LHCN-M2 (cell line): ENCODE data around the gene SKIDA1. TPM values are rescaled to one million over a fixed set of nuclear protein-coding genes. Genes with fewer than 3 reads are reported as not detected.

Experiments used
- DNase-seq: peaks from one replicate; pipeline ENCODE4 v3.0.0-alpha.2; 2012; ENCODE audit warnings: low read depth
- total RNA-seq: library from RNA; depleted of rRNA; stranded (reverse); fragments of >200 nt; gene quantifications from 2 replicates; pipeline ENCODE4 v1.2.3, GENCODE V29; 2014

SKIDA1 gene
- total RNA-seq, 1 experiment from 2014 or later: 0.63 TPM

GRCh38 chr10:21517134-21518031, 8.1 kb downstream of the SKIDA1 start:
- DNase-seq: peak; percentile 59

- peak; percentile 66 for DNase-seq
Measured at GRCh38 chr10:21516242-21517131, 9.0 kb downstream of the SKIDA1 start.

GRCh38 chr10:21515361-21516241, 9.9 kb downstream of the SKIDA1 start:
- no peak for DNase-seq

- DNase-seq: no peak
Measured at GRCh38 chr10:21514818-21515351, 10.6 kb downstream of the SKIDA1 start.

DNA sequence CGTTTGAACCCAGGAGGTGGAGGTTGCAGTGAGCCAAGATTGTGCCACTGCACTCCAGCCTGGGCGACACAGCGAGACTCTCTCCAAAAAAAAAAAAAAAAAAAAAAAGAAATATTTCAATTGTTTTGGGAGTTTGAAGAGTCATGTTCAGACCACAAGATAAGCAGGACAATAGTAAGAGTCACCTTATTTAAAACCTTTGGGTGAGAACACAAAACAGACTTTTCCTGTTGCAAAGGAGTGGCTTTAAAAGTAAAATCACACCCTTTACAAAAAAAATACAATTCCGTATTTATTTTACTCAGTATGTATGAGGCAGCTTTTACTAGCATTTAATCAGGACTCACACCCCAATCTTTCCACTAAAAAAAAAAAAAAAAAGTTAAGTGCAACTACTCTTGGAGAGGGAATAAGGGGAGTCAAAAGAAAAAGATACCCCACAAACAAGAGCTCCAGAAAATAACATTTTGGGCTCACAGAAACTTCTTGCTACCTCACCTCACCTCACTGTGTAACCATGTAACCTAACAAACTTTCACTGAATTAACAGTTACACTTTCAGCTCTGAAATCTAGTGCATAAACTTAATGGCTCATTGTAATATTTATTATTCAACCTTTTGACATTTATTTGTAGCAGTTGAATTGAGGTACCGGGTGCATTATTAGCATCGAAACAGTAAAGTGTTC, 11.2 kb downstream of the SKIDA1 start:
- no peak for DNase-seq

DNA sequence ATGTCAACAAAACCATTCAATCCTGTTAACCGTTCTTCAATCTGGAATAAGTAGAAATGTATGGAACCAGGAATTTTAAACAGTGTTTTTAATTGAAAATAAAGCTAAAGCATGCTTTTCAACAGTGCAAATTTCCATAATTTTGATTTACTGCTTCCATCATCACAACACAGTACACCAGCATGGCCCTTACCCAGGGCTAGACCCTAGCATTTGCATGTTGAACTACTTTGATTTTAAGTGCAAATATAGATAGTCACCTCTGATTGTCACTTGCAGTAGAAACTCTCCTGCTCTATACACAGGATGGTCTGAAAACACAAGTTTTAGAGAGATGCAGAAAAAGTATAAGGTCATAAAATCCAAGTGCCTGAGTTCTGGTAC, 12.1 kb downstream of the SKIDA1 start:
- DNase-seq: no peak

DNA sequence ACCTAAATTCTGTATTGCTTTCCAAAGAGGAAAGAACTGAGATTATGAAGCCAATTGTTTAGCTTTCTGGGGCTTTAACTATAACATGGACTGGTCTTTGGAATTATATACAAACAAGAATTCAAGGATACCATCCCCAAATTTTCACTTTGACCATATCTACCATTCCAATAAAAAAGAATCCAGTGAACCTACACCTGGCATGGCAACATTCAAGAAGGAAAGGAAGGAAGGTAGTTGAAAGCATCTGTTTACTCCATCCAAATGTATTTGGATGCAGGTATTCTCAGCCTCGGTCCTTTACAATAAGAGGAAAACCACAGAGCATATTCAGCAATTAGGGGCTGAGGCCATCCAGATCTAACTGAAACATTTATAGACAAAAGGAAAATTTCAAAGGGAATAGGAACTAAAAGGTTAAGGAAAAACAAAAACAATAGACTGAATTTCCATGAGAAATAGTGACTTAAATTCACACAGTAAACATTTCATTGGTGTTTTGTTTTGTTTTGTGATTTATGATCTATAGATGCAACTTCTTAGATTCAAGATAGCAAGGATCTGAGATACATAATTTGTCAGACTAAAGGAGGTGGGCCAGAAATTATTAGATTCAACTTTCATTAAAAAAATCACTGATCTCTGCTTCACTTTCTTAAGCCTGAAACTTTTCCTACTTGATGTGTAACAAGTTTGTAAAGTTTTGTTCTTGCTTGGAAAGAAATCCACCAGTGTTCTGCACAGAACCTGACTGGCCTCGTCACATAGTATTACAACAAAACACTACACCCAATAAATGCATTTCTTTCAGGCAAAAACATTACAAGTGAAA, 12.7 kb downstream of the SKIDA1 start:
- DNase-seq: no peak

GRCh38 chr10:21511946-21512572, 13.4 kb downstream of the SKIDA1 start:
- DNase-seq: no peak

DNA sequence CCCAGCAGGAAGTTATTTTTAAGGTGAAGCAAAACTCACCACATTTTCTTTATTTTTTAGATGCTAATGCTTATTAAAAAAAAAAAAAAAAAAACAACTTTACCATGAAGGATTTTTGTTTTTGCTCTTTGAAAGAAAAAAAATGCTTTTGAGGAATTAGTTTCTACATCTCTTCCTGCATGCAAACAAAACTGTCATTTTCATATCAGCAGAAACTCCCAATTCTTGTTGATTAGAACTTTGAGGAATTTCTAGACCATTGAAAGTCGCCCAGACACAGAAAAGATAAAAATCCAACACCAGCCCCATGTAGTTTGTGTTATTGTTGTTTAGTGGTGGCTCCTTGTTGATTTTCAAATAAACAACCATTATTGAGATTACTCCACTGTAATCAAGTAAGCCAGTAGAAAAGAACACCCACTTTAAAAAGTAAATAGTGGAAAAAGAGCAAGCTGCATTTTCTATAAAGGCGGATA, 14.3 kb downstream of the SKIDA1 start:
- no peak for DNase-seq

DNA sequence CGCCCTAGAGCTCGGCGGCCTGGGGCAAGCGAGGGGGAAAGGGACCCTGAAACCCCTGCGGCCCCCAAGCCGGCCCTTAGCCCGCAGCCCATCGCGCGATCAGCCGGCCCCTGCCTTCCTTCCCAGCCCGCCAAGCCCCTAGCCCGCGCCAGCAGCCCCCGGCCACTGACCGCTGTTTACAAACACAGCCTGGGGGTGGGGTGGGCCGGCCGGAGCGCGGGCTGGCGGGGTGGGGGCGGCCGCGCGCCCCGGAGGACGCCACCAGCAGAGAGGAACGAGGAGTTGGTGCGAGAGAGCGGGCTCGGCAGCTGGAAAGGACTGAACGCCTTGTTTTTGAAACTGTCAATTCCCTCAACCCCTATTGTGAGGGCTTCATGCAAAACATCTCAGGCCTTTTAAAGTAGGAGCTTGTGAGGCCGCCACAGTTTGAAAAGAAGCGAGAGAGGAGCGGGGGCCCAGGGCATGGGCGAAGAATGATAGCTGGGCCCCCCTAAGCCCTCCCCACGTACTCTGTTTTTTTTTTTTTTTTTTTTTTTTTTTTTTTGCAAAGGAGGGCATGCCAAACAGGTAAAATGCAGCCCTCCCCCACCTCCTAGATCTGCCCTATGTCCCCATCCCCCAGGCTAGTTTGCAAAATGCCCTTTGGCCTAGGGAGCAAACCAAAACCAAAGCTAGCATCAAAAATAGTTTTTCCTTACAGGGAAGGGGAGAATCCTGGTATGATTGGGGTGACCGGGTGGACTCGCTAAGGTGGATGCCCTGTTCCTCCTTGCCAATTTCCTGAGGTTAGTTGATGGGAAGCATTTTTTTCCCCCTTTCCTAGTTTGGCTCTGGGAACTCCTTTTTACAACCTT, 15.0 kb downstream of the SKIDA1 start:
- DNase-seq: no peak

DNA sequence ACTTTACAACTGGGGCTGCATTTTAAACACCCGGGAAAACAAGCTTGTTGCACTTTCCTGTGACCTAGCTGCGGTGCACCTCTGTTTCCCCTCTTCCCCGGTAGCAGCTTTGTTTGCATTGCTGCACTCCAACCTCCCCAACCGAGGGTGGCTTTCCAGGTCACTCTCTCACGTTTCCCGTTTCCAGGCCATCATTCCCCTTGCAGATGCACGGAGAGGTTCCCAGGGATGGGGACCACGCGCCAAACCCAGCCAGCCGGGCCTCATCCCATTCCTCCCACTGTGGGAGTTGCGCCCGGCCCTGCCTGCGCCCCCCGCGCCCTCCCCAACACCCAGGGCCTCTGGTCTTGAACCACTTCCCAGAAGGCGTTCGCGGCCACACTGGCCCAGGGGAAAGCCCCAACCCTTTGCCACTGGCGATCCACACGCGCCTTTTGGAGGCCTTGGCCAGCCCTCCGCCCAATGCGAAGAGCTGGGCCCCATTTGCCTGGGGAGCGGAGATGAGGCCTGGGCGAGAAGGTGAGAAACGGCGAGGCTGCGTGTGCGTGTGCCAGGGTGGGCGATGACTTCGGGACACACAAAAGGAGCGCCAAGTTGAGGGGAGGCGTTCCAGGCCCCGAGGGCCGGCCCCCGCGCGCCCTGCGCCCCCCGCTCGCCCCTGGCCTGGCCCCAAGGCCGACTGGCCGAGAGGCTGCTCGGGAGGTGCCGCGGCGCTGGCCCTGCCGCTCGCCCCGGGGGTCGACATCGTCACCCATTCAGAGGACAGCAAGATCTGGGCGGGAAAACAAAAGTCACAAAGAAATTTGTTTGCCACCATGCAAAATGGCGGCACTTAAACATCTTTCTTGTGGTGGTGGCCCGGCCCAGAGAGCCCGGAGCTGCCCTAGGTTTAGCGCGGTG, 15.9 kb downstream of the SKIDA1 start:
- DNase-seq: no peak

- DNase-seq: no peak
Measured at GRCh38 chr10:21508706-21509331, 16.7 kb downstream of the SKIDA1 start.

- DNase-seq: no peak
Measured at GRCh38 chr10:21507150-21507549, 18.3 kb downstream of the SKIDA1 start.

- DNase-seq: no peak
Measured at GRCh38 chr10:21506351-21506750, 19.1 kb downstream of the SKIDA1 start.

DNA sequence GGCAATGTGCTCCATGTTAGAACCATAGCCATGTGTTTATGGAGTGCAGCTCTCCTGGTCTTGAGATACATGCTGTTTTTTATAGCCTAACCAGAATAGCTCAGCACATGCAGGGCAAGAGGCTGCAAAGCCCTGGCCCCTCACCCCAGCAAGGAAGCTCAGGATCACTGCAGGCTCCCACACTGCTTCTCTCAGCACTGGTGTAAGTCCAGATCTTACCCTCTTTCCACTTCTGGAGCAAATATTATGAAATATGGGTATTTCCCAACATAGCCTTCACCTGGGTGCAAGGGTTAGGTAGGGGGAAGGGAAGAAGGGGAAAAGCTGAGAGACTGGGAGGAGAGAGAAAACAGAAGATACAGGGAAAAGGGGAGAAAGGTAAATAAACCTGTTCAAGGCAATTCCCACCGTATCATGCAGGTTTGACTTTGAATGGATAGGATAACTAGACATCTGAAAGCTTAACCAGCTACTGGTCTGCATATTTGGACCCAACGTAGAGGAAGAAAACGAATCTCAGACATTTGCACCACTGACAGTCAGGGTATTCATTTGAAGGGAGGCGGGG, 19.7 kb downstream of the SKIDA1 start:
- DNase-seq: no peak

DNA sequence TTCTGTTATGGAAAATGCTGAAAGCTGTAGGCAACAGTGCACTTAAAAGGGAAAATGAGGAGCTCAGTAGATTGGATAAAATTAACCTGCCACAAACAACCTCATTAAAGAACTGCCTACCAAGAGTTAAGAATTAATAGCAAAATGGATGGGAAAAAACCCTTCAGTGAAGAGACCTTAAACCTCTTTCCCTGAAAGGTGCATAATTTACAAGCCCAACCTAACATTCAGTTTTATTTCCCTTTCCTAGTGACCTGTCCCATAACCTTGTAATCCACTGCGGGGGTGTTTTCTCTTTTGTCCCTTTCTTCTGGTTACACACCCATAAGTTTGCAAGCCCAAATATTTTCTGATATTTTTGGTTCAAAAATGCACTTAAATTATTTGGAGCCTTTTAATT, 21.9 kb downstream of the SKIDA1 start:
- no peak for DNase-seq
